Activated naive CD4-positive, alpha-beta T cell treated with anti-CD3 and anti-CD28 coated beads for 36 hours (primary cell): ENCODE data around the gene MYH11. TPM values are rescaled to one million over a fixed set of nuclear protein-coding genes. Genes with fewer than 3 reads are reported as not detected.

ENCODE experiments used
- CTCF ChIA-PET: fragments of 350-600 bp; sonication (Branson Sonifier 250); formaldehyde crosslinking; loops from one replicate; lab custom pipeline; 2021; ENCODE audit warnings: antibody characterized with exemption; lab: Charles Lee
- DNase-seq: peaks from one replicate; pipeline ENCODE4 v3.0.0-alpha.2; 2020
- H3K27ac Mint-ChIP-seq: one replicate; pipeline ENCODE4 v1.8.0; 2021; ENCODE audit warnings: mild to moderate bottlenecking, mixed read lengths
- H3K27me3 Mint-ChIP-seq: one replicate; pipeline ENCODE4 v1.8.0; 2021; ENCODE audit warnings: low read depth, mixed read lengths
- H3K36me3 Mint-ChIP-seq: one replicate; pipeline ENCODE4 v1.8.0; 2021; ENCODE audit warnings: low read depth, mixed read lengths
- H3K4me1 Mint-ChIP-seq: one replicate; pipeline ENCODE4 v1.8.0; 2021; ENCODE audit warnings: low read depth, mixed read lengths
- H3K4me3 Mint-ChIP-seq: one replicate; pipeline ENCODE4 v1.8.0; 2021; ENCODE audit warnings: mild to moderate bottlenecking, moderate library complexity, mixed read lengths
- H3K9me3 Mint-ChIP-seq: one replicate; pipeline ENCODE4 v1.8.0; 2021; ENCODE audit warnings: mixed read lengths
- intact Hi-C: fragments of 100-400 bp; cut with micrococcal nuclease; formaldehyde crosslinking; loops from one replicate; pipeline ENCODE4 v1.15.1; 2023
- total RNA-seq, 2 experiments: library from RNA; stranded (reverse); gene quantifications; one replicate each; pipeline ENCODE4 v1.2.3, GENCODE V29; 2021

MYH11 gene
- total RNA-seq, 2 experiments from 2014 or later, result not detected

DNA sequence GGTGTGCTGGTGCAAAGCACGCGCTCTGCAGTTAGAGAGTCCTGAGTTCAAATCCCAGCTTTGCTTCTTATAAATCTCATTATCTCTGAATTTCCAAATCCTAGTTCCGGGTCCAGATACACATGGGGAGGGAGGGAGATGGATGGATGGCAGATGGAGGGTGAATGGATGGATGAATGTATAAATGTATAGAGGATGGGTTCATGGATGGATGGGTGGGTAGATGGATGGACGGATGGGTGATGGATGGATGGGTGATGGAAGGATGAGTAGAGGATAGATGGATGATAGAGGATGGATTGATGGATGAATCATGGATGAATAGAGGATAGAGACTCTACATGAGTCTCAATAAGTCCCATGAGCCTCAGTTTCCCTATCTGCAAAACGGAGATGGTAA is 89.9 kb downstream of the MYH11 start:
- Mint-ChIP-seq H3K9me3 (no peaks in the 10 kb centered on the region), H3K36me3 (no peaks in the 10 kb centered on the region), H3K4me1 (no peaks in the 10 kb centered on the region), H3K27me3 (peaks cover 5% of the 10 kb centered on the region), H3K4me3 (no peak overlapping the region), H3K27ac (no peak overlapping the region)
- intact Hi-C loops, result loop anchor here (1.0 to 2.0 kb wide), 3 partner anchors 56 to 428 kb away; no protein-coding TSS in a partner anchor
- CTCF ChIA-PET, result interaction anchor here (0.6 kb wide), 1 partner anchor 11 kb away, joined by 3 read pairs; no protein-coding TSS in a partner anchor
- DNase-seq, result no peak

DNA sequence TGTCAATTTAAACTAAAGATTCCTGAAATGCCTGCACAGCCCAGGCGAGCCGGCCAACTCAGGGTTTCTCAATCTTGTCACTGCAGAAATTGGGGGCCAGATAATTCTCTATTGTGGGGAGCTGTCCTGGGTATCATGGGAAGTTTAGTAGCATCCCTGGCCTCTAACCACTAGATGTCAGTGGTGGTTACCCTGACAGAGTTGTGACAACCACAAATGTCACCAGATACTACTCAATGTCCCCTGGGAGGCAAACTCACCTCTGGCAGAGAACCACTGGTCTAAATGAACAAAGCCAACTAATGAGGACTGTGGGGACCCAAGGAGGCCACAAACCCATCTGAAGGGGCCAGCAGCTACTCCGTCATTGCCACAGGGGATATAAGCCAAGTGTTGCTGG is 90.9 kb downstream of the MYH11 start:
- H3K27me3 Mint-ChIP-seq, result peaks cover 5% of the 10 kb centered on the region
- intact Hi-C loops, result loop anchor here (1.0 to 2.0 kb wide), 3 partner anchors 57 to 429 kb away; no protein-coding TSS in a partner anchor
- H3K9me3 Mint-ChIP-seq, result no peaks in the 10 kb centered on the region
- H3K36me3 Mint-ChIP-seq, result no peaks in the 10 kb centered on the region
- DNase-seq, result peak; percentile 53
- H3K4me1 Mint-ChIP-seq, result no peaks in the 10 kb centered on the region
- CTCF ChIA-PET, result interaction anchor here (0.8 to 1.5 kb wide), 6 partner anchors 10 to 361 kb away, joined by 3 to 9 read pairs (median 4); no protein-coding TSS in a partner anchor
- no peak overlapping the region for H3K4me3 Mint-ChIP-seq
- H3K27ac Mint-ChIP-seq, result no peak overlapping the region

DNA sequence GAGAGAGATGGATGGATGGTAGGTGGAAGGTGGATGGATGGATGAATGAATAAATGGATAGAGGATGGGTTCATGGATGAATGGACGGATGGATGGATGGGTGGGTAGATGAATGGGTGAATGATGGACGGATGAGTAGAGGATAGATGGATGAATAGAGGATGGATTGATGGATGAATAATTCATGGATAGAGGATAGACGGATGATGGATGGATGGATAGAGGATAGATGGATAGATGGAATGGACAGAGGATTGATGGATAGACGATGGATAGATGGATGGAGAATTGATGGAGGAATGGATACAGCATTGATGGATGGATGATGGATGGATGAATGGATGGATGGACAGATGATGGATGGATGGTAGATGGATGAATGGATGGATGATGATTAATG is 91.7 kb downstream of the MYH11 start:
- H3K9me3 Mint-ChIP-seq, result no peaks in the 10 kb centered on the region
- intact Hi-C loops, result no loop called here
- H3K27me3 Mint-ChIP-seq, result peaks cover 7% of the 10 kb centered on the region
- H3K4me3 Mint-ChIP-seq, result no peak overlapping the region
- no peaks in the 10 kb centered on the region for H3K4me1 Mint-ChIP-seq
- CTCF ChIA-PET, result interaction anchor here (0.8 to 1.5 kb wide), 6 partner anchors 9 to 362 kb away, joined by 3 to 9 read pairs (median 4); no protein-coding TSS in a partner anchor
- no peak for DNase-seq
- H3K36me3 Mint-ChIP-seq, result no peaks in the 10 kb centered on the region
- H3K27ac Mint-ChIP-seq, result no peak overlapping the region

DNA sequence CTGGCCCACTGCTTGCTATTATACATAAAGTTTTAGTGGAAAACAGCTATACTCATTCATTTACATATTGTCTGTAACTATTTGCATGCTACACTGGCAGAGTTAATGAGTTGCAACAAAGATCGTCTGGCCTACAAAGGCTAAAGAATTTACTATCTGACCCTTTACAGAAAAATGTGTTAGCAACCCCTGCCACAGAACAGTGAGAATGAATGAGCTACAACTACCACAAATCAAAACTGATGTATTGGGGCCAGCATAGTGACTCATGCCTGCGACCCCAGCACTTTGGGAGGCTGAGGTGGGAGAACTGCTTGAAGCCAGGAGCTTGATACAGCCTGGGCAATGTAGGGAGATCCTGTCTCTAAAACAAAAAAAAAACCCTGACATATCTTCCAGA is 92.7 kb downstream of the MYH11 start:
- CTCF ChIA-PET, result interaction anchor here (1.0 kb wide), 1 partner anchor 8 kb away, joined by 4 read pairs; no protein-coding TSS in a partner anchor
- no peak overlapping the region for H3K27ac Mint-ChIP-seq
- H3K36me3 Mint-ChIP-seq, result no peaks in the 10 kb centered on the region
- peaks cover 8% of the 10 kb centered on the region for H3K27me3 Mint-ChIP-seq
- H3K9me3 Mint-ChIP-seq, result no peaks in the 10 kb centered on the region
- H3K4me3 Mint-ChIP-seq, result no peak overlapping the region
- intact Hi-C loops, result no loop called here
- no peaks in the 10 kb centered on the region for H3K4me1 Mint-ChIP-seq
- DNase-seq, result no peak

DNA sequence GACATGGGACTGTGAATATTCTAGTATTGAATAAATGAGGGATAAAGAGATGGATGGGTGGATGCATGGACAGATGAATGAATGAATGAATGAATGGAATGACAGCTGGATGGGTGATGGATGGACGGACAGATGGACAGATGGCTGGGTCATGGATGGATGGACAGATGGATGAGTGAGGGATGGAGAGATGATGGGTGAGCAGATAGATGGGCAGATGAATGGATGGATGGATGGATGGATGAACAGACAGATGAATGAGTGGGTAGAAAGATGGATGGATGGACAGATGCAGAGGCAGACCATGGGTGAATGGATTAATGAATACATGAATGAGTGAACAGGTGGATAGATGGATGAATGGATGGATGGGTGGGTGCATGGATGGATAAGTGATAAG is 96.7 kb downstream of the MYH11 start:
- H3K9me3 Mint-ChIP-seq, result no peaks in the 10 kb centered on the region
- intact Hi-C loops, result no loop called here
- CTCF ChIA-PET, result interaction anchor here (0.6 to 0.7 kb wide), 3 partner anchors 31 to 184 kb away, joined by 3 to 6 read pairs (median 4); no protein-coding TSS in a partner anchor
- no peak overlapping the region for H3K27ac Mint-ChIP-seq
- peaks cover 6% of the 10 kb centered on the region for H3K27me3 Mint-ChIP-seq
- H3K4me1 Mint-ChIP-seq, result no peaks in the 10 kb centered on the region
- H3K4me3 Mint-ChIP-seq, result no peak overlapping the region
- no peak for DNase-seq
- no peaks in the 10 kb centered on the region for H3K36me3 Mint-ChIP-seq

DNA sequence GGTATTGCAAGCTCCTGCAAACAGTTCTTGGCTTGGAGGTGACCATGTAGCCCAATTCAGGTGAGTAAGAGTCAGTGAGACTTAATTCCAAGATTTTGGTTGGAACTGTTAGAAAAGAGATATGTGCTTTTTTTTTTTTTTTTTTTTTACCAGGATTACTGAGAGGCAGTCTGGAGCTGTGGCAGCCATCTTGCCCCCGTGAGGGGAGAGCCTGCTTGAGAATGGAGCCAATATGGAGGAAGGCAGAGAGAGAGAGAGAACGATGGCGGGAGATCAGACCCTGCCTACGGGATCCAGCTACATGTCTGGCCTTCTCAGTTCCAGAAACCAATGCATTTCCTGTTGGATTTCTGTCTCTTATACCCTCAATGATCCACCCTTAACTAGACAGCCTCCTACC is 97.8 kb downstream of the MYH11 start:
- Mint-ChIP-seq H3K4me3 (no peak overlapping the region), H3K27me3 (peaks cover 3% of the 10 kb centered on the region), H3K36me3 (no peaks in the 10 kb centered on the region), H3K9me3 (no peaks in the 10 kb centered on the region), H3K4me1 (no peaks in the 10 kb centered on the region), H3K27ac (no peak overlapping the region)
- intact Hi-C loops, result loop anchor here (10.0 kb wide), 1 partner anchor 54 kb away; no protein-coding TSS in a partner anchor
- no peak for DNase-seq
- CTCF ChIA-PET, result interaction anchor here (0.6 kb wide), 3 partner anchors 16 to 67 kb away, joined by 3 to 5 read pairs (median 3); no protein-coding TSS in a partner anchor

DNA sequence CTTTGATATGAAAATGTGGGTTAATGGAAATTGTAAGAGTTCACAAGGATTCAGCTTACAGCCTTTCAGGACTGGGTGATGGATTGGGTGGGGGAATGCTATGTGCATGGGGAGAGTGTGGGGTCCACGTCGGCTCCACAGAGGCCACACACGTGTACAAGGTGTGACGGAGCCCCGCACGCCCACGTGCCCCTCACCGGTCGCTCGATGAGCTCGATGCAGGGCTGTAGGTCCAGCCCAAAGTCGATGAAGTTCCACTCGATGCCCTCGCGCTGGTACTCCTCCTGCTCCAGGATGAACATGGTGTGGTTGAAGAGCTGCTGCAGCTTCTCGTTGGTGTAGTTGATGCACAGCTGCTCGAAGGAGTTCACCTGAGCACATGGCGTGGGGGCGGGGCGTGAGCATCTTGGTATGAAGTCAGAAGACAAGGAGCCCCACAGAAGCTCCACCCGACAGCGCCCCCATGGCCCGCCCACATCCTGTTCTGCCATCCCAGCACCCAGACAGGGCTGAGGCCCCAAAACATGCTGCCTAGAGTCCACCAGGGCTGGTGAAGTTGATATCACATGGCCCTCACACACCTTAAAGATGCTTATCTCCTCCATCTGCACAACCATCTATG is 99.1 kb downstream of the MYH11 start:
- Mint-ChIP-seq H3K36me3 (no peaks in the 10 kb centered on the region), H3K4me1 (no peaks in the 10 kb centered on the region), H3K27me3 (peaks cover 3% of the 10 kb centered on the region), H3K27ac (no peak overlapping the region), H3K9me3 (no peaks in the 10 kb centered on the region), H3K4me3 (no peak overlapping the region)
- intact Hi-C loops, result loop anchor here (10.0 kb wide), 1 partner anchor 53 kb away; no protein-coding TSS in a partner anchor
- CTCF ChIA-PET, result no interaction called here
- DNase-seq, result peak; percentile 24

DNA sequence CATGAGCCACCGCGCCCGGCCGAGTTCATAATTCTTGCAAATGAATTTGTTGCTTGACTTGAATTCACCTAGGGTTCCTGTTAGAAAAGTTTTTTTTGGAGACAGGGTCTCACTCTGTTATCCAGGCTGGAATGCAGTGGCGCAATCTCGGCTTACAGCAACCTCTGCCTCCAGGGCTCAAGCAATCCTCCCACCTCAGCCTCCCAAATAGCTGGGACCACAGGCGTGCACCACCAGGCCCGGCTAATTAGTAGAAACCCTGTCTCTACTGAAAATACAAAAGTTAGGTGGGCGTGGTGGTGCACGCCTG is 99.8 kb downstream of the MYH11 start:
- Mint-ChIP-seq H3K4me1 (no peaks in the 10 kb centered on the region), H3K27ac (no peak overlapping the region), H3K27me3 (peaks cover 3% of the 10 kb centered on the region), H3K9me3 (no peaks in the 10 kb centered on the region), H3K36me3 (no peaks in the 10 kb centered on the region), H3K4me3 (no peak overlapping the region)
- intact Hi-C loops, result loop anchor here (10.0 kb wide), 1 partner anchor 52 kb away; no protein-coding TSS in a partner anchor
- CTCF ChIA-PET, result interaction anchor here (0.6 to 1.4 kb wide), 7 partner anchors 9 to 354 kb away, joined by 3 to 6 read pairs (median 4); no protein-coding TSS in a partner anchor
- no peak for DNase-seq

DNA sequence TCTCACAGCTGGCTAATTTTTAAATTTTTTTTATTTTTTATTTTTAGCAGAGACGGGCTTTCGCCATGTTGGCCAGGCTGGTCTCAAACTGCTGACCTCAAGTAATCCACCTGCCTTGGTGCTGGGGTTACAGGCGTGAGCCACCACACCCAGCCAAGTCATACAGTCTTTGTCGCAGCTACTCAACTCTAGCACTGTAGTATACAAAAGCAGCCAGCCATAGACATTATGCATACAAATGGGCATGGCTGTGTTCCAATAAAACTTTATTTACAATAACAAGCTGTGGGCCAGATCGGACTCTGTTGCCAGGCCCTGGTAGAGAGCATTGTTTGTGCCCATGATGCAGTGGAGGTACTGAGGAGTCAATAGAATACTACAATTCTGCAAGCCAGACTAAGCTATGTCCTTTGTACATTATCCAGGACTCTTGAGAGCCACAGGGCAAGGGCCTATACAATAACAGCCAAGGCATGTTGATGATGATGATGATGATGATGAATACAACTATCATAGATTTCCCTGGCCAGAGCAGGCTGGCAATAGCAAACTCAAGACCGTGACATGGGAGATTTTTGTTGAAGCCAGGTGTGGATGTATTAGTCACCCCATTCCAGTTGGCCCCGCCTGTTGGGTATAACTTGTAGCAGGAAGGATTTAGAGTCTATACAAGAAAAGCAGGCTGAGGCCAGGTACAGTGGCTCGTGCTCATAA is 101.8 kb downstream of the MYH11 start:
- H3K36me3 Mint-ChIP-seq, result no peaks in the 10 kb centered on the region
- intact Hi-C loops, result loop anchor here (10.0 kb wide), 1 partner anchor 50 kb away; no protein-coding TSS in a partner anchor
- CTCF ChIA-PET, result interaction anchor here (0.7 to 1.3 kb wide), 5 partner anchors 9 to 218 kb away, joined by 3 to 5 read pairs (median 4); no protein-coding TSS in a partner anchor

DNA sequence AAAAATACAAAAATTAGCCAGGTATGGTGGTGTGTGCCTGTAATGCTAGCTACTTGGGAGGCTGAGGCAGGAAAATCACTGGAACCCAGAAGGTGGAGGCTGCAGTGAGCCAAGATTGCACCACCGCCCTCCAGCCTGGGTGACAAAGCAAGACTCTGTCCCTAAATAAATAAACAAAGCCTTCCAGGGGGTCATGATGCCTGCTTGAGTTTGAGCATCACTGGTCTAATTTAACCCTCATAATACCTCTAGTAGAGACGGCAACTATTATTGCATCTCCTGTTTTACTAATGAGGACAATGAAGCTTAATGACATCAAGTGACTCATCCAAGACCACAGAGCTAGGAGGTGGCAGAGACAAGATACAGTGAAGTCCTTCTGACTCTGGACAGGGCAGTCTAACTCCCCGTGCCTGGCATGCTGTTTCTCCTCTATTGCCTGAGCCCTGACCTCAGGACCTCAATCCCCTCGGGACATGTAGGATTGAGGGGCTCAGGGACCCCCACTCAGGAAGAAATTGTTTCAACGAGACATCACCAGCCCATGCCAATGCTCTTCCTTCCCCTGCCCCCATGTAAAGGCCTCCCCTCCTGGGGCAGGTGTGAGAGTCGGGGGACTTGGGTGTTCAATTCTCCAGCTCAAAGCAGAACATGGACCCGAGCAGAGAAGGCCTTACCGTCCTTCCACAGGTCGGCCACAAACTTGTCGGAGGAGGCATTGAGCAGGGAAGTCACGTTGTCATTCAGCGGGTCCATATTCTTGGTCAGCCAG is 103.9 kb downstream of the MYH11 start:
- intact Hi-C loops, result loop anchor here (10.0 kb wide), 1 partner anchor 48 kb away; no protein-coding TSS in a partner anchor
- no peak overlapping the region for H3K4me3 Mint-ChIP-seq
- no peaks in the 10 kb centered on the region for H3K4me1 Mint-ChIP-seq
- H3K36me3 Mint-ChIP-seq, result no peaks in the 10 kb centered on the region
- H3K27ac Mint-ChIP-seq, result no peak overlapping the region
- no peaks in the 10 kb centered on the region for H3K9me3 Mint-ChIP-seq
- CTCF ChIA-PET, result interaction anchor here (0.6 to 1.6 kb wide), 3 partner anchors 13 to 1781 kb away, joined by 3 to 5 read pairs (median 3); no protein-coding TSS in a partner anchor
- no peaks in the 10 kb centered on the region for H3K27me3 Mint-ChIP-seq
- DNase-seq, result no peak

More for the DNA sequence above, 101.8 kb downstream of the MYH11 start:
- no peaks in the 10 kb centered on the region for H3K4me1 Mint-ChIP-seq
- no peak overlapping the region for H3K4me3 Mint-ChIP-seq
- no peaks in the 10 kb centered on the region for H3K9me3 Mint-ChIP-seq
- no peaks in the 10 kb centered on the region for H3K27me3 Mint-ChIP-seq
- no peak overlapping the region for H3K27ac Mint-ChIP-seq
- DNase-seq, result no peak

DNA sequence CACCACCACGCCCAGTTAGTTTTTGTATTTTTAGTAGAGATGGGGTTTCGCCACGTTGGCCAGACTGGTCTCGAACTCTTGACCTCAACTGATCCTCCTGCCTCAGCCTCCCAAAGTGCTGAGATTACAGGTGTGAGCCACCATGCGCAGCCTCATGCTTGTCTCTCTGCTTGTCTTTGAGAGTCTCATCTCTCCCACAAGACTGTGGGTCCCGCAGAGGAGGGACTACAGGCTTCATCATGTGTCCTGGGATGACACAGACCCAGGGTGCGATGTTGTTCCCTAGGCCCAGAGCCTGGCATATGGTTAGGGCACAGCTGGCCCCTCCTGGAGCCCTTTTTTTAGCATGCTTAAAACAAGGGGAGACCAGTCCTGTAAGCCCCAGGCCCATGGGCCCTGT is 104.9 kb downstream of the MYH11 start:
- Mint-ChIP-seq H3K4me1 (no peaks in the 10 kb centered on the region), H3K4me3 (no peak overlapping the region), H3K27me3 (no peaks in the 10 kb centered on the region), H3K27ac (no peak overlapping the region), H3K9me3 (no peaks in the 10 kb centered on the region), H3K36me3 (no peaks in the 10 kb centered on the region)
- no peak for DNase-seq
- CTCF ChIA-PET, result interaction anchor here (0.6 to 1.6 kb wide), 2 partner anchors 12 to 1782 kb away, joined by 3 to 5 read pairs; no protein-coding TSS in a partner anchor
- intact Hi-C loops, result loop anchor here (10.0 kb wide), 1 partner anchor 47 kb away; no protein-coding TSS in a partner anchor
